Endothelial cell of umbilical vein (primary cell): ENCODE data around the gene RRP1. TPM values are rescaled to one million over a fixed set of nuclear protein-coding genes. Genes with fewer than 3 reads are reported as not detected.

Experiments used
- BruUV-seq: library from RNA; stranded (reverse); fragments of 400-500 nt; replicated peaks from 2 replicates; lab custom pipeline; 2021; lab: Mats Ljungman, UMichigan
- CTCF ChIA-PET: fragments of 300-600, 350-600 bp; sonication (Branson Sonifier 250); formaldehyde crosslinking; loops from one replicate; lab custom pipeline; 2021; ENCODE audit warnings: antibody characterized with exemption, inconsistent platforms; lab: Charles Lee
- POLR2A ChIA-PET: fragments of 300-600, 350-600 bp; sonication (Branson Sonifier 250); formaldehyde crosslinking; loops from one replicate; lab custom pipeline; 2021; ENCODE audit warnings: antibody characterized with exemption, inconsistent platforms; lab: Charles Lee
- DNase-seq: peaks from one replicate; pipeline ENCODE4 v3.0.0-alpha.2; 2011; ENCODE audit warnings: low read depth, low spot score
- FAIRE-seq: peaks from 2 replicates; lab custom pipeline; 2011; peaks lifted over from hg19 to GRCh38; lab: Jason Lieb, UNC
- H2AFZ ChIP-seq: 2 replicates; pipeline ENCODE4 v1.6.0; 2012; ENCODE audit warnings: low read depth, low read length, control low read depth, inconsistent platforms
- H3K27ac ChIP-seq: 2 replicates; pipeline ENCODE4 v1.5.1; 2011; ENCODE audit warnings: low read depth, mild to moderate bottlenecking, control low read depth, low read length, moderate library complexity; ENCODE audit not compliant: insufficient read depth
- H3K27me3 ChIP-seq, 2 experiments: 2 replicates each; pipeline versions ENCODE4 v1.6.0 to v1.6.1; 2011; ENCODE audit warnings: low read length in 2 of 2, mixed read lengths in 1 of 2; ENCODE audit not compliant: control insufficient read depth in 2 of 2, insufficient read depth in 2 of 2
- H3K36me3 ChIP-seq, 2 experiments: 2 replicates in 1 of 2; 3 replicates in 1 of 2; pipeline ENCODE4 v1.5.1; 2011; ENCODE audit warnings: low read length in 2 of 2, mild to moderate bottlenecking in 1 of 2, moderate library complexity in 1 of 2; ENCODE audit not compliant: control insufficient read depth in 2 of 2, insufficient read depth in 2 of 2; ENCODE audit errors: extremely low read depth in 1 of 2
- H3K4me1 ChIP-seq: 3 replicates; pipeline ENCODE4 v1.5.1; 2011; ENCODE audit warnings: mild to moderate bottlenecking, low read length; ENCODE audit not compliant: control insufficient read depth, insufficient read depth; ENCODE audit errors: extremely low read depth
- H3K4me2 ChIP-seq: 2 replicates; pipeline ENCODE4 v1.6.1; 2011; ENCODE audit warnings: low read length, control low read depth, mixed read lengths; ENCODE audit not compliant: insufficient read depth
- H3K4me3 ChIP-seq, 3 experiments: fragments of 200-600 bp in 1 of 3; sonication (generic), shearing (Covaris generic) in 1 of 3; replicated peaks in 1 of 3; 2 replicates each; pipeline ENCODE4 v1.5.1; 2011 to 2016; ENCODE audit warnings: control low read depth in 3 of 3, low read length in 3 of 3, mild to moderate bottlenecking in 2 of 3, inconsistent platforms in 1 of 3, low read depth in 1 of 3, moderate library complexity in 1 of 3; ENCODE audit not compliant: insufficient read depth in 1 of 3
- H3K79me2 ChIP-seq: 2 replicates; pipeline ENCODE4 v1.6.0; 2012; ENCODE audit warnings: low read length, inconsistent platforms; ENCODE audit not compliant: control insufficient read depth, insufficient read depth
- H3K9ac ChIP-seq: replicated peaks from 2 replicates; pipeline ENCODE3; 2011; ENCODE audit warnings: low read length, control low read depth; ENCODE audit not compliant: insufficient read depth; ENCODE audit errors: extremely low read depth
- H3K9me1 ChIP-seq: replicated peaks from 3 replicates; pipeline ENCODE4 v1.6.0; 2011; ENCODE audit warnings: mild to moderate bottlenecking, low read length; ENCODE audit not compliant: control insufficient read depth, insufficient read depth; ENCODE audit errors: extremely low read depth
- H3K9me3 ChIP-seq: replicated peaks from 2 replicates; pipeline ENCODE4 v1.5.1; 2012; ENCODE audit warnings: low read length, inconsistent platforms; ENCODE audit not compliant: control insufficient read depth, insufficient read depth
- H4K20me1 ChIP-seq: replicated peaks from 2 replicates; pipeline ENCODE3; 2011; ENCODE audit warnings: mild to moderate bottlenecking, low read length; ENCODE audit not compliant: control insufficient read depth, insufficient read depth; ENCODE audit errors: extremely low read depth
- EZH2 ChIP-seq: IDR thresholded peaks from 2 replicates; pipeline ENCODE4 v1.6.1; 2012; ENCODE audit warnings: borderline replicate concordance, low read depth, mild to moderate bottlenecking, moderate library complexity, low read length, inconsistent platforms; ENCODE audit not compliant: severe bottlenecking
- FOS ChIP-seq: IDR thresholded peaks from 2 replicates; pipeline ENCODE4 v1.6.1; 2011; ENCODE audit warnings: mild to moderate bottlenecking, low read length, moderate library complexity, borderline replicate concordance; ENCODE audit not compliant: insufficient read depth
- GATA2 ChIP-seq: IDR thresholded peaks from 2 replicates; pipeline ENCODE4 v1.7.0; 2011; ENCODE audit warnings: low read depth, mild to moderate bottlenecking, moderate library complexity, mixed read lengths, low read length; ENCODE audit not compliant: insufficient read length, insufficient read depth
- JUN ChIP-seq: IDR thresholded peaks from 2 replicates; pipeline ENCODE4 v1.6.1; 2011; ENCODE audit warnings: borderline replicate concordance, low read depth; ENCODE audit not compliant: insufficient read length, insufficient read depth
- MYC ChIP-seq: IDR thresholded peaks from one replicate; pipeline ENCODE4 v1.6.1; 2011; ENCODE audit warnings: mild to moderate bottlenecking, low read depth, low read length
- POLR2A ChIP-seq: IDR thresholded peaks from 2 replicates; pipeline ENCODE4 v1.6.1; 2012; ENCODE audit warnings: low read depth, mild to moderate bottlenecking, control low read depth, low read length
- POLR2AphosphoS5 ChIP-seq: IDR thresholded peaks from 2 replicates; pipeline ENCODE4 v1.6.1; 2012; ENCODE audit warnings: low read depth, mild to moderate bottlenecking, control low read depth, low read length, moderate library complexity; ENCODE audit not compliant: insufficient read depth
- dilution Hi-C: fragments of 300-500 bp; cut with MboI; formaldehyde crosslinking; loops from one replicate; pipeline ENCODE4 v1.15.0; 2019; ENCODE audit warnings: low sequenced_read_pairs; ENCODE audit not compliant: extremely low pct_ligation_motif_present
- intact Hi-C: fragments of 100-400 bp; cut with micrococcal nuclease; formaldehyde crosslinking; loops from one replicate; pipeline ENCODE4 v1.10.0; 2022
- polyA plus RNA-seq, 4 experiments: library from polyadenylated mRNA; depleted of rRNA in 3 of 4; stranded (reverse) in 3 of 4; unstranded in 1 of 4; fragments of >200 nt; gene quantifications; 2 replicates each; pipeline versions ENCODE4 v1.2.1 to v1.2.3, GENCODE V29; 2011 to 2012; ENCODE audit warnings: missing spikeins in 1 of 4
- total RNA-seq: library from RNA; stranded (reverse); gene quantifications from 2 replicates; pipeline ENCODE4 v1.2.3, GENCODE V29; 2021
- TF ChIP-seq, protein P1 (sequence below), 2 donors: IDR thresholded peaks; 1 replicate in 1 of 2; 2 replicates in 1 of 2; pipeline ENCODE4 v1.5.1; 2011; ENCODE audit warnings: low read length in 2 of 2, mild to moderate bottlenecking in 2 of 2, moderate library complexity in 2 of 2, control low read depth in 1 of 2, inconsistent platforms in 1 of 2, low read depth in 1 of 2; ENCODE audit not compliant: insufficient read depth in 1 of 2; ENCODE audit errors: extremely low read depth in 1 of 2
- TF ChIP-seq, protein P2 (sequence below): IDR thresholded peaks from 2 replicates; pipeline ENCODE4 v1.6.1; 2011; ENCODE audit not compliant: insufficient read depth, insufficient read length

The RRP1 gene
- total and polyA plus RNA-seq, 2 donors (not counting 3 experiments of a cell fraction or from before 2014, with no cell fraction given), result 15.2 to 36.3 TPM

DNA sequence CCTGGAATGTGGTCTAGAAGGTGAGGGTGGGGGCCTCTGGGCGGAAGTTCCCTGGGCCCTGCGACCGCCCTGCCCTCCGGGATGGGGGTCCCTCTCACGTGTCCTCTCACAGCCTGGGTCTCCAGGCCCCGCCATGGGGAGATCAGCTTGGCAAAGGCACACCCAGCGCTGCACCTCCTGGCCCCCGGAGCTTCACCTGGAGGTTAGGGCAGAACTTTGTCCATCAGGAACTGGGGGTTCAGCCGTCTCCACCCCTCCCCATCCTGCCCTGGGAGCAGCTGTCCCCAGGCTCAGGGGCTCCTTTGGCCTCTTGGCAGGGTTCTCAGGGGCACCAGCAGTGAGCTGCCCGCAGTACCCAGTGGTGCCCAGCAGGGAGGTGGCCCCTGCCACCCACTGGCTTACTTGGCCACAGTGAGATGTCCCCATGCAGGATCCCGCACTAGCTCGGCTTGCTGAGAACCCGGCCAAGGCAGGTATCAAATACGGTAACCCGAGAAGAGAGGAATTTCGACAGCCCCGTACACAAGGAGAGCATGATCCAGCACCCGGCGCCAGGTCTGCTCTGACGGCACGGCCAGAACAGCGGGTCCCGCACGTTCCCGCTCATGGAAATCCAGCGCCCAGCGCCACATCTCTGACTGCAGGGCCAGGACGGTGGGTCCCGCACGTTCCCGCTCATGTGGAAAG lies 36.7 kb downstream of the RRP1 start:
- Histone ChIP-seq H3K36me3 (no peaks in the 10 kb centered on the region), H3K9ac (no peak overlapping the region), H3K9me3 (no peaks in the 10 kb centered on the region), H3K9me1 (no peaks in the 10 kb centered on the region), H2AFZ (no peak overlapping the region), H3K4me1 (no peaks in the 10 kb centered on the region), H4K20me1 (no peaks in the 10 kb centered on the region), H3K27me3 (peaks cover 0 to 3% of the 10 kb centered on the region in 2 experiments), H3K4me3 (no peak overlapping the region), H3K79me2 (no peaks in the 10 kb centered on the region), H3K27ac (no peak overlapping the region), H3K4me2 (no peak overlapping the region)
- BruUV-seq, result no TSS peak
- CTCF ChIA-PET, result interaction anchor here (0.6 to 3.0 kb wide), 12 partner anchors 8 to 149 kb away, joined by 3 to 13 read pairs (median 4); partner anchors contain the start of gene RRP1
- dilution Hi-C loops, result no loop called here
- intact Hi-C loops, result loop anchor here (5.0 kb wide), 1 partner anchor 41 kb away; the partner anchor contains the start of gene AGPAT3
- FAIRE-seq, result no peak
- no peak for DNase-seq
- TF ChIP-seq, protein P1, sequence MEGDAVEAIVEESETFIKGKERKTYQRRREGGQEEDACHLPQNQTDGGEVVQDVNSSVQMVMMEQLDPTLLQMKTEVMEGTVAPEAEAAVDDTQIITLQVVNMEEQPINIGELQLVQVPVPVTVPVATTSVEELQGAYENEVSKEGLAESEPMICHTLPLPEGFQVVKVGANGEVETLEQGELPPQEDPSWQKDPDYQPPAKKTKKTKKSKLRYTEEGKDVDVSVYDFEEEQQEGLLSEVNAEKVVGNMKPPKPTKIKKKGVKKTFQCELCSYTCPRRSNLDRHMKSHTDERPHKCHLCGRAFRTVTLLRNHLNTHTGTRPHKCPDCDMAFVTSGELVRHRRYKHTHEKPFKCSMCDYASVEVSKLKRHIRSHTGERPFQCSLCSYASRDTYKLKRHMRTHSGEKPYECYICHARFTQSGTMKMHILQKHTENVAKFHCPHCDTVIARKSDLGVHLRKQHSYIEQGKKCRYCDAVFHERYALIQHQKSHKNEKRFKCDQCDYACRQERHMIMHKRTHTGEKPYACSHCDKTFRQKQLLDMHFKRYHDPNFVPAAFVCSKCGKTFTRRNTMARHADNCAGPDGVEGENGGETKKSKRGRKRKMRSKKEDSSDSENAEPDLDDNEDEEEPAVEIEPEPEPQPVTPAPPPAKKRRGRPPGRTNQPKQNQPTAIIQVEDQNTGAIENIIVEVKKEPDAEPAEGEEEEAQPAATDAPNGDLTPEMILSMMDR (IDR thresholded peaks at IDR 0.05; ENCODE audit: extremely low read depth in 1 of 2, insufficient read depth in 1 of 2, low read depth in 1 of 2, low read length in 2 of 2), result peak; percentile 16 to 22
- TF ChIP-seq POLR2AphosphoS5 (no peak), POLR2A (no peak)
- POLR2A ChIA-PET, result no interaction called here

DNA sequence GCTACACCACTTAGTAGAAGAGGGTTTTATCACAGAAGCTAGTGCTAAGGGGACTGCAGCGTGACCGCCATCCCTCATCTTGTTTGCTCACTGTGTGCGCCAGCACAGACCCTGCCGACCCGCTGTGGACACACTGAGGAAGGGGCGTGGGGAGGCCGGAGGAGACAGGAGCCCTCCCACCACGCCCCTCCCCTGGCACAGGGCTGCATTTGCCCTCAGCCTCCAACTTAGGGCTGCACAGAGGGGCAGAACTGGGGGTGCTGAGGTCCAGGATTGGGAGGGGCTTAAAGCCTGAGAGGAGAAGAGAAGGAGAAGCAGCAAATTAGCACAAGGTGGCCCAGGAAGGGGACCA lies 37.2 kb downstream of the RRP1 start:
- DNase-seq (no peak), FAIRE-seq (no peak)
- intact Hi-C loops (loop anchor here (5.0 kb wide), 1 partner anchor 41 kb away; the partner anchor contains the start of gene AGPAT3), dilution Hi-C loops (no loop called here)
- no peaks in the 10 kb centered on the region for H3K9me3 ChIP-seq
- no peak overlapping the region for H3K9ac ChIP-seq
- H3K36me3 ChIP-seq, result no peaks in the 10 kb centered on the region
- POLR2A ChIA-PET, result no interaction called here
- no peaks in the 10 kb centered on the region for H3K4me1 ChIP-seq
- no peaks in the 10 kb centered on the region for H3K79me2 ChIP-seq
- no peak overlapping the region for H2AFZ ChIP-seq
- H3K27me3 ChIP-seq, result peaks cover 0 to 3% of the 10 kb centered on the region in 2 experiments
- no peak overlapping the region for H3K4me2 ChIP-seq
- H3K4me3 ChIP-seq, result no peak overlapping the region
- no peak overlapping the region for H3K27ac ChIP-seq
- no peaks in the 10 kb centered on the region for H4K20me1 ChIP-seq
- CTCF ChIA-PET, result interaction anchor here (0.9 to 3.0 kb wide), 9 partner anchors 8 to 149 kb away, joined by 3 to 13 read pairs (median 4); partner anchors contain the start of gene RRP1
- TF ChIP-seq, protein P1 (IDR thresholded peaks at IDR 0.05; ENCODE audit: extremely low read depth in 1 of 2, insufficient read depth in 1 of 2, low read depth in 1 of 2, low read length in 2 of 2), result no peak
- TF ChIP-seq MYC (no peak), EZH2 (no peak), JUN (no peak), POLR2AphosphoS5 (no peak), POLR2A (no peak), FOS (no peak), GATA2 (no peak)
- TF ChIP-seq, protein P2, sequence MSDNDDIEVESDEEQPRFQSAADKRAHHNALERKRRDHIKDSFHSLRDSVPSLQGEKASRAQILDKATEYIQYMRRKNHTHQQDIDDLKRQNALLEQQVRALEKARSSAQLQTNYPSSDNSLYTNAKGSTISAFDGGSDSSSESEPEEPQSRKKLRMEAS, result no peak
- no TSS peak for BruUV-seq
- H3K9me1 ChIP-seq, result no peaks in the 10 kb centered on the region
